Gastroesophageal sphincter (tissue), 3 donors: ENCODE results near the gene THAP4.

Experiments
- POLR2AphosphoS5 ChIP-seq: sonication (generic); formaldehyde crosslinking; IDR thresholded peaks from one replicate; pipeline ENCODE4 v1.6.1; 2017; ENCODE audit warnings: antibody characterized with exemption
- TF ChIP-seq, protein P1 (sequence below), 4 experiments: fragments of 200-600 bp in 2 of 4; fragments of 450-650 bp in 2 of 4; sonication (generic) in 1 of 4; IDR thresholded peaks; one replicate each; pipeline ENCODE4 v1.5.1; 2017 to 2019; ENCODE audit warnings: antibody characterized with exemption in 4 of 4, mild to moderate bottlenecking in 2 of 4, moderate library complexity in 2 of 4

GRCh38 chr2:241602720-241603119, 34.2 kb downstream of the THAP4 start:
- TF ChIP-seq, protein P1, sequence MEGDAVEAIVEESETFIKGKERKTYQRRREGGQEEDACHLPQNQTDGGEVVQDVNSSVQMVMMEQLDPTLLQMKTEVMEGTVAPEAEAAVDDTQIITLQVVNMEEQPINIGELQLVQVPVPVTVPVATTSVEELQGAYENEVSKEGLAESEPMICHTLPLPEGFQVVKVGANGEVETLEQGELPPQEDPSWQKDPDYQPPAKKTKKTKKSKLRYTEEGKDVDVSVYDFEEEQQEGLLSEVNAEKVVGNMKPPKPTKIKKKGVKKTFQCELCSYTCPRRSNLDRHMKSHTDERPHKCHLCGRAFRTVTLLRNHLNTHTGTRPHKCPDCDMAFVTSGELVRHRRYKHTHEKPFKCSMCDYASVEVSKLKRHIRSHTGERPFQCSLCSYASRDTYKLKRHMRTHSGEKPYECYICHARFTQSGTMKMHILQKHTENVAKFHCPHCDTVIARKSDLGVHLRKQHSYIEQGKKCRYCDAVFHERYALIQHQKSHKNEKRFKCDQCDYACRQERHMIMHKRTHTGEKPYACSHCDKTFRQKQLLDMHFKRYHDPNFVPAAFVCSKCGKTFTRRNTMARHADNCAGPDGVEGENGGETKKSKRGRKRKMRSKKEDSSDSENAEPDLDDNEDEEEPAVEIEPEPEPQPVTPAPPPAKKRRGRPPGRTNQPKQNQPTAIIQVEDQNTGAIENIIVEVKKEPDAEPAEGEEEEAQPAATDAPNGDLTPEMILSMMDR (IDR thresholded peaks at IDR 0.05): no peak
- no peak for TF ChIP-seq POLR2AphosphoS5
